ENCODE data around the gene FGF8.
"Not testable (repeated sequence)": the region's sequence is repeated elsewhere in the genome, so short reads cannot be mapped to it uniquely, and the experiment has no call there.

FGF8 gene, protein sequence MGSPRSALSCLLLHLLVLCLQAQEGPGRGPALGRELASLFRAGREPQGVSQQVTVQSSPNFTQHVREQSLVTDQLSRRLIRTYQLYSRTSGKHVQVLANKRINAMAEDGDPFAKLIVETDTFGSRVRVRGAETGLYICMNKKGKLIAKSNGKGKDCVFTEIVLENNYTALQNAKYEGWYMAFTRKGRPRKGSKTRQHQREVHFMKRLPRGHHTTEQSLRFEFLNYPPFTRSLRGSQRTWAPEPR

DNA sequence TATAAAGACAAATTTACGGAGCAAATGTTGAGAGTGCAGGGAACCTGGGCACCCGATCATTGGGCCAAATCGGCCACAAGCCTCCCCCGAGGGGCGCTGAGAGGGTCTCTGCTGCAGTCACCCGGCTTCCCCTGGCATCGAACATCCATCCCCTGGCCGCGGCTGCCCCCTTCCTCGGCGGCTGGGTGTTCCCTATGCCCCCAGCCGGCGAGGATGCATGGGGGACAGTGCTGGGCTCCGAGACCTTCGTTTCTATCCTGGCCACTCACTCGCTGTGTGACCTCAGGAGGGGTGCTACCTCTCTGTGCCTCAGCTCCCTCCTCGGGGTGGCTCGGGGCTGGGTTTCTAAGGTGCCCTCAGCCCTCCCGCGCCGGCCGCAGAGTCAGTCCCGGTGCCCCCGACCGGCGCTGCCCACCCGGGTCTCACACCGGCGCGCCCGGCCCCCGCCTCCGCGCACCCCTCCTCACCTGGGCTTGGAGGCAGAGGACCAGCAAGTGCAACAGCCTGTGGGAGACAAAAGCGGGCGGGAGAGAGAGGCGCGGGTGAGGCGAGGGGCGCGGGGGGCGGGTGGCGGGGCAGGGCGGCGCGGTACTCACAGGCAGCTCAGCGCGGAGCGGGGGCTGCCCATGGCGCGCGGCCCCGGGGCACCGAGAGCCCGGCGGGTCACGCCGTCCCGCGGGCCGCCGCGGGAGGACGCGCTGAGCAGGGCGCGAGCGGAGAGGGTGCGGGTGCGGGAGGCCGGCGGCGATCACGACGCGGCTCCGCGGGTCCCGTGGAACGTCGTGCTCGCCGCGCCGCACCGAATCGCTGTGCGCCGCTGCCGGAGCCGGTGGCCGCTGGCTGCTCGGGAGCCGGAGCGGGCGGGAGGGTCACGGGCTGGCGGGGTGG is at the start of gene FGF8:
FGF8 (minus strand) TSS at position 842 of the 888 bp plus-strand sequence; CDS start at position 628, 214 bp downstream.
- peak; percentile 31 for DNase-seq (ENCODE audit: low read depth, low spot score)

DNA sequence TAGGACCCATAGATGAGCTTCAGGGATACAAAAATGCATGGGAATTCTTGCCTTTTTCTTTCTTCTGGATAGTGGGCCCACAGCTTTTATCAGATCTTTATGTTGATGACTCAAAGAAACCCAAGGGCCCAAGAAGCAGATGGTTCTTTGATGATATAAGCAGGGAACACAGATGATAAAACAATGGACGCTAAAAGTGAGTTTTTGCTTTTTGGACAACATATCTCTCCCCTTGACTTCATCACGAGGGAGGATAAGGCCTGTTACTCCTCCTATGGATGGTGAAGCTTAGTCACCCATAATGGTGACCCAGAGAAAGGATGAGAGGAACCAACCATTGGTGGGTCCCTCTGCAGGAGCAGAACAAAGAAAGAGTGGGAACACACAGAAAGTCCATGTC is 48.8 kb upstream of the FGF8 start:
- DNase-seq (ENCODE audit: low read depth, low spot score), result no peak

DNA sequence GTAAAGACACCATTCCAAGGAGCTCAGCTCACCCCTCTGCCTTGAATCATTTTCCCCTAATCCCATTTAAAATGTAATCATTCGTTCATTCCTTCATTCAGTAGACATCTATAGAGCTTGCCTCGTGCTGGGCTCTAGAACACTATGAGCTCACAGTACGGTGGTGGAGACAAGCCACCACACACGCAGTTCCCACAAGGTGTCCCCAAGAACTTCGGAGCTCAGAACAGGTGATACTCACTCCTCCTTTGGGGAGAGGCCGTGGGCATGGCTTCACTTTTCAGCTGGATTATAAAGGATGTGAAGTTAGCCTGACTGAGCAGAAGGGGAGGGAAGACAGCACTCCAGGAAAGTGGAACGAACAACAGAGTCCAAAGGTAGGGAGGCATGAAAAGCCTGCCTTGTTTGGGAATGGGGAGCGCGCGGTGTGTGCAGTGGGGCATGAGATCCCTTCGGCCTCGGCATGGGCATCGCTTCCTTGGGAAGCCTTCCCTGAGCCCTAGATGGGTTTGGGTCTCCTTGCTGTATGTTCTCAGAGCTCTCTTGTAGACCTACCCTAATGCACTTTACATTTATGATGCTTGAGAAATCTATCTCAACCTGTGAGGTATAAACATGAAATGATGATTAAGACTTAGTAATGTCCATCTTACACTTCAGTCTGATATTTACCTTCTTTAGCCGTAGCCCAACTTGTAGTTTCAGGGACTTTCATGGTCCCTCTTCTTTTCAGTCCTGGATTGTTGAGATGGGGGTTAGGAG is 43.1 kb upstream of the FGF8 start:
- no peak for DNase-seq (ENCODE audit: low read depth, low spot score)

DNA sequence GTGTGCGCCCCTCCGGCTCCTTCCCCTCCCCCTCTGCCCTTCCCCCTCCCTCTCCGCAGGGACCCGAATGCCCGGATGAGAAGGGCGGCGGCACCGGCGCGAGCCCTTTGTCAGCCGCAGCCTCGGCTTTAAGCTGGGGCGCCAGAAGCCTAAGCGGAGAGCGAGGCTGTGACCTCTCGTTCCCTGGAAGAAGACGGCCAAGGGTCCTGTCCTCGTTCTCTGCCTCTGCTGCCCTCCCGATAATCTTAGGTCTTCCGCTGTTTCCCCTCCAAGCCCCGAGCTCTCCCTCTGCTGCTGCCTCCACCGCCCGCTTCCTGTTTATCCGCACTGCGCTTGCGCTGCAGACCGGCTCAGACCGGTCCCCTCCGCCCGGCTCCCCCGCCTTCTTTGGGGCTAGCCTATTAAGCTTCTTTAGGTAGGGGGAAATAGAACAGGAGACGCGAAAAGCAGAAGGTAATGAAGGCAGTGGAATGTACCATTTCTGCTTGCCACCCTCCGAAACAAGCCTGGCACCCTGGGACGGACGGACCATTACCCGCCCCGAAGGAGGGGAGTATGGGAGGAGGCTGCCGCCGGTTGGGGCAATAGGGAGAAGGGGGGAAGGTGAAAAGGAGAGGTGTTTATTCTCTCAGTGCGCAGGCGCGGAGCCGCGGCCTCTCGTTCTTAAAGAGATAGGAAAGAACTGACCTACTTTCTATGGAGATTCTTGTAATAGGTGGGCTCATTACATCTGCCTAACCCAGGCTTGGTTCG is 42.4 kb upstream of the FGF8 start, which contains the start of gene OGA:
OGA (minus strand) TSS at position 326 of the 753 bp plus-strand sequence. CDS start 422 bp downstream, outside the sequence.
- peak; percentile 100 for DNase-seq (ENCODE audit: low read depth, low spot score)

DNA sequence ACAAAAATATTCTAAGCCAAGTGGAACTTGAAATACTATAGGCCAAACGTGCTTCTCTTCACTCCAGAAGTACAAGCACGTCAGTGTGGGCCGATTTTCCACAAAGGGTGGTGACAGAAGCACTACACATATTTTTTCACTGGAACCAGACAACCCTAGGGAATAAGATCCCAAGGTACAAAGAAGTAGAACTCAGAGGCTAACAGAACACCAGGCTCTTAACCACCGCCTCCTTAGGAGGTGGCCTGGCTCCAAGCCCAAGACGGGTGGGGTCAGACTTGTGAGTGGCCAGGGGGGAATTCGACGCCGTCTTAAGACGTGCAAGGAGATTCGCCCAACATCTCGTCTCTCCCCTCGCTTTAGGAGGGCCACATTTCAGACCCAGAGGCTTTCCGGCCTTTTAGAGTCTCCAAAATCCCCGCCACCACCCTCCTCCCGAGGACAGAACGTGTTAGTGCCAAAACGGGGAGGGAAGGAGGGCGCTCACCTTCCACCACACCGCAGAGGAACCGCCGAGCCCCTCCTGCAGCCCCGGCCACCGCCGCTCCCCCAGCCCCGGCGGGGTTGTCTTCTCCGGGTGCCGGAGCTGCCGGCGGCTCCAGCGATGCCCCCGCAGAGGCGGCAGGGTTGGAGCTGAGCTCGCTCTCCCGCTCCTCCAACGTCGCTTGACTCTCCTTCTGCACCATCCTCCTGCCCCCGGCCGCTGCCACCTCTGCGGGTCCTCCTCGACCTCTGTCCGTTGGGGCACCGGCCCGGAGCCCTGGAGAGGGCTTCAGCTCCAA is 41.6 kb upstream of the FGF8 start:
- DNase-seq (ENCODE audit: low read depth, low spot score), result peak; percentile 96

DNA sequence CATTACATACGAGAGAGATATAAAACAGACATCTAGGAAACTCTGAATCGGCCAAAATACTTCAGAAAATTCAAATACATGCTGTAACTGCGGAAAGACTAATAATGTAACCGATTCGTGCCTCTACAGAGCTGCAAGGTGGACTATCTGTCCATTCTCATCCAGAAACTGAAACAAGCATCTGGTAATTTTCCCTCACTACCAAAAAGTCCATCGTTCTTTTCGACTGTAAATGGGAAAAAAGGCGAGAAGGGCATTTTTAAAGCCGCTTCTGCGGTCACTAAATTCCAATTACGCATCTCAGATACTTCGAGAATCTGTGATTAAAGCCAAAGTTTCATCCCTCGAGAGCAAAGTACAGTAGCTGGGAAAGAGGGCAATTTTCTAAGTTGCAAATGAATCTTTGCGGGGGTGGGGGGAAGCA is 41.0 kb upstream of the FGF8 start:
- DNase-seq (ENCODE audit: low read depth, low spot score), result no peak

DNA sequence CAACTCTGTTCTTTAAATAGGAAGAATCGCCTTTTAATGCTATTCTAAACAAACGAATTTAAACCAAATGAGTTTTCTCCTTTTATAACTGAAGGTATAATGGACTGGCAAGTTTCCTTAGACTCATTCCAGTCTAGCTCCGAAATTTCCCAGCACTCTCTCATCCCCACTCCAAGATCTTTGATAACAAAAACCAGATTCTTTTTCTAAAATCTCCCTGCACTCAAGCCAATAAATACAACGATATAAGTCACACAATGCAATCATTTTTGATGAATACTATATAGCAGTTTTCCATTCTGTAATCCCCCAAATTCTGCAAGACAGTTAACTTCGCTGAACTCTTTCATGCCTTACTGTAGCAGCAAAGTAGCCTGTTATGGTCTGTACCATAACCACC is 40.5 kb upstream of the FGF8 start:
- peak; percentile 16 for DNase-seq (ENCODE audit: low read depth, low spot score)

DNA sequence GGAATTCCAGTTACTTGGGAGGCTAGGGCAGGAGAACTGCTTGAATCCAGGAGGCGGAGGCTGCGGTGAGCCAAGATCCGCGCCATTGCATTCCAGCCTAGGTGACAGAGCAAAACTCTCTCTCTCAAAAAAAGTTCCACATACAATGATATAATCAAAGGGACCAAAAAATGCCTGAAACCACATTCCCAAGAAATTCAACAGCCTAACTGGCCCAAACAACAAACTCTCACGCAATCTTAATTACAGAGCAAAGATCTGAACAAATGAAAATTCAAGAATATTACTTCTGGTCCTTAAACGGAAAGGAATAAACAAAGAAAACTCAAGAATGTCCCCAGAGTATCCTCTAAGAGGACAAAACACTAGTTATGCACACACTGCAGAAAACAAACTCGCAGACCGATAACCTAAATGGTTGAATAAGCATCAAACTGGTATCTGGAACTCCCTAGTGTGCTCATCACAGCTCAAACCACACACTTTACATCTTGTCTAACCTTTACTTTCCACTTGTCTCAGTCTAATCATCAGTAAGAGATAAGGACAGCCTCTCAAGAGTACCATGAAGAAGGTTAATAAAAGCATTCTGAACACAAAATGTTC is 38.7 kb upstream of the FGF8 start:
- peak; percentile 68 for DNase-seq (ENCODE audit: low read depth, low spot score)

DNA sequence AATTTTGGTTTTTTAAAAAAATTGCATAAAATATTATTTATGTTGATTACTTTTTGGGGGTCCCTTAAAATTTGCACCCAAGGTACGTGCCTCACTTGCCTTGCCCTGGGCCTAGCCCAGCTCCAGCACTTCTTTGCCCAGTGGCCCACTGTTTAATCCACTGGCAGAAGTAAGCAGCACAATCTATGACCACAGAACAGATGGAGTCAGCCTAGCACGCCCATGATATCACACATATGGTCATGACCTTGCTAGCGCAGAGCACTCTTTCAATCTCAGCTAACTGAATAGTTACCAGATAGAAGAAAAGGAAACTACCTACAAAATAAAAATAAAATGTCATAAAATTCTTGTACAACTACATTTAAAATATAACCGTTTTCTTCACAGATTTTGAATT is 36.7 kb upstream of the FGF8 start:
- DNase-seq (ENCODE audit: low read depth, low spot score), result no peak

DNA sequence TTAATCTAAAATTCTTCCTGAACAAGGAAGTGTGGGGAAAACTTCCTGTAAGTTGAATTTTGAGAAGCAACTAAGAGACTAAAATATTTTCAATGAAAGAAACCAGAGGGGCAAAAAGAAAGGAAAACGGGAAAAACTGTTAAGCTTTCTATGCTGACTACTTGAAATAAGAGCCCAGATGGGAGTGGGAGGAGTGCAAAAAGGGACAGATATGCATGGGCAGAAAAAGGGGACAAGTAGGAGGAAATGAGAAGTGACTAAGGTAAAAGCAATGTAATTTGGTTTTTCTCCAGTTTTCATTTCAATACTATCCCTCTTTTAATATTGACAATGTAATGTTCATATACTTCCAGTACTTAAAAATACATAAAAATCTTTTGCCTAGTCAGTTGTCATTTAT is 31.2 kb upstream of the FGF8 start:
- DNase-seq (ENCODE audit: low read depth, low spot score), result no peak

DNA sequence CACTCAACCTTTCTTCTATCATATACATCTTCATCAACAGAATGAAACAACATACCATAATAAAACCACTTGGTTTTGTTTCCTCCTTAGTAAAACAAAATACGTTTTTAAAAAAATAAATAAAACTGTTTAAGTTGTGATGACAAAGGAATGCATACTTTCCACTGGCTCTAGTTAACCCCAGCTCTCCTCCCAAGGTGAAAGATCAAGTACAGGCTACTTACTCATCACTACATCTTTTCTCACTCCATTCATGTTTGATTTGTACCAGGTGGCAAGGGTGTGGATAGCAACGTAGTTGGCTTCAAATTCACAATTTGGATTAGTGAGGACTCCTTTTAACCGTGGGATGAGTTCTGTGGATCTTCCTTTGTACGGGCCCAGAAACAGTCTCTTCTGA is 27.6 kb upstream of the FGF8 start:
- no peak for DNase-seq (ENCODE audit: low read depth, low spot score)

DNA sequence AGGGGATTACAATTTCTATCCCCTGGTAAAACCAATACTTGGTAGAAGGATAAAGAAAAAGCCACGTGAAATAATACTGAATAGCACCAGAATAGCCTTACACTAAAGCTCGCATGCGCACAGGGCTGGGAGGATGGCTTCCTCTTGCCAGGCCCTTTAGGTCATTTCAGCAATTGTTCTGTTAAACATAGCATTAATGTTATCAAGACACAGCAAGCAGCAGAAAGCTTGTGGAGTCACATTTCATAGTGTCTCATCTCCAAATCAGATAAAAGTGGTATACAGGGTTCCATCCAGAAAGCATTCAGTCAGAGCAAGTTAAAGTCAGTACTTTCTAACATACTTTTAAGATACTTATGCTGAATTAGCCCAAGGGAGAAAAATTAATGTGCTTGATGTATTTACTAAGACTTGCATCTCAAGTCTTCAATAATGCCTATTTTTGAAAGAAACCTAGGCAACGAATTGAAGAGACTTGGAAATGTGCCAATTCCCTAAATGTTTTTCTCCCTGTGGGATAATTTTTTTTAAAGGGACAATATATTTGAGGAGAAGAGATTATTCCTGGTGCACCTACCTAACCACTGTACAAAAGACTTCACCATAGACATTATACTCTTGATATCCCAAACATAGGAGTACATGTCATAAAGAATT is 21.6 kb upstream of the FGF8 start:
- no peak for DNase-seq (ENCODE audit: low read depth, low spot score)

DNA sequence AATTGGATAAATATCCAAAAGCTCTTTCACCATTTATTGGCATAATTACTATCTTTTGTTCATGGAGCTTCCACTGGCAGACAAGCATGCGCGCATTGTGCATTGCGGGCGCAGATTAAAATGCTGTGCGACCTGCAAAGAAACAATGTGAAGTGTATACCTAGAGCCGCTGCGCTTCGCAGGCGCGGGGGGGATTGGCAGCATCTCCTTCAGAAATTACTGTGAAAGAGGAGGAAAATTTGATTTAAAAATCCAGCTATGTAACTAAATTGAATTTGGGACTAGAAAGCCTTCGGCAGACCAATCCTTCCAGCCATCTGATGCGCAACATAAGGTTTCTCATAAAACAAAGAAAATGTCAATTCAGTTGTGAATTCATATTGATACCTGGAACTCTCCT is 17.6 kb upstream of the FGF8 start:
- DNase-seq (ENCODE audit: low read depth, low spot score), result no peak

DNA sequence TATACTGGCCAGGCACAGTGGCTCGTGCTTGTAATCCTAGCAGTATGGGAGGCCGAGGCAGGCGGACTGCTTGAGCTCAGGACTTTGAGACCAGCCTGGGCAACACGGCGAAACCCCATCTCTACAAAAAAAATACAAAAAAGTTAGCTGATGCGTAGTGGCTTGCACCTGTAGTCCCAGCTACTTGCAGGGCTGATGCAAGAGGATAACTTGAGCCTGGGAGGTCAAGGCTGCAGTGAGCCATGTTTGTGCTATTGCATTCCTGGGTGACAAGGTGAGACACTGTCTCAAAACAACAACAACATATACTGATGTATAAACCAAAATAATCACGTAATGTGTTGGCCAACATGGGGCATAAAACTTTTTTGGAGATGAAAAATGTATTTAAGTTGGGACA is 13.8 kb upstream of the FGF8 start:
- DNase-seq (ENCODE audit: low read depth, low spot score), result no peak

DNA sequence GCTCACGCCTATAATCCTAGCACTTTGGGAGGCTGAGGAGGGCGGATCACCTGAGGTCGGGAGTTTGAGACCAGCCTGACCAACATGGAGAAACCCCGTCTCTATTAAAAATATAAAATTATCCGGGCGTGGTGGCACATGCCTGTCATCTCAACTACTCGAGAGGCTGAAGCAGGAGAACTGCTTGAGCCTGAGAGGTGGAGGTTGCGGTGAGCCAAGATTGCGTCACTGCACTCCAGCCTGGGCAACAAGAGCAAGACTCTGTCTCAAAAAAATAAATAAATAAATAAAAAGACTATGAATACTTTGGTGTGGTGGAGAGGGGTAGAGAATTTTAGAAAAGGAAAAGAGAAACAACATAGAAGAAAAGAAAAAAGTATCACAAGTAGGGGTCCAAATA is 13.3 kb upstream of the FGF8 start:
- not testable (repeated sequence) for DNase-seq (ENCODE audit: low read depth, low spot score)

DNA sequence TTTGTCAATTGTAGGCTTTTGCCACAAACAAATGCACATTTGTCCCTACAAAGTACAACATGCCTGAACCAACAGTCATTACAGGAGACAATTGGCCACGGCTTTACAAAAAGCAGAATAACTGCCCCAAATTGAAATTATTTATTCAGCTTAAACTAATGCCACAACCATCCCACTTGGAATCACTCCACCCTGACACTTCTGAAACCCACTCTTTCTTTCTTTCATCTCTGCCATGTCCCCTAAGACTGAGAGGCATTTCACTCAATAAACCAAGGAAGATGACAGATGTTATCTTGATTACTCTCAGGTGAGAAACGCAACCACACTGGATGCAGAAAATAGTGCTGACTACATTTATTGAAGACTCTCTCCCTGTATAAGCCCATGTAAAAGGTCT is 9.9 kb upstream of the FGF8 start:
- no peak for DNase-seq (ENCODE audit: low read depth, low spot score)

DNA sequence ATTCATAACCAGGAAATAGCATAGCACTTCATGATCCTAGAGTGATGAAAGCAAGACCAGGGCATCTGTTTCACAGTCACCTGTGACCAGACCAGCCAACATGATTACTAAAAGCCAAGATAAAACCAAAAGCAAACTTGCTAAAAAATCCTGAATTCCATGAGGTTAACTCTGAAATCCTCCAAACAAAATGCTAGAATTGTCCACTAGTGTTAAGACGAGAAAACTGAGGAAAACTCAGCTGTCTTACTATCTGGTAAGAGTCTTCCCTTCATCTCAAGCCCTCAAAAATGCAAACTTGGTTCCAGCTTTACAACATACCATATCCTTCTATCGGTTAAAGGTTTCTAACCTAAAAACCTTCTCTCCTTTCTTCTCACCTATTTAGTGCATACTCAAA is 8.6 kb upstream of the FGF8 start:
- DNase-seq (ENCODE audit: low read depth, low spot score), result no peak

DNA sequence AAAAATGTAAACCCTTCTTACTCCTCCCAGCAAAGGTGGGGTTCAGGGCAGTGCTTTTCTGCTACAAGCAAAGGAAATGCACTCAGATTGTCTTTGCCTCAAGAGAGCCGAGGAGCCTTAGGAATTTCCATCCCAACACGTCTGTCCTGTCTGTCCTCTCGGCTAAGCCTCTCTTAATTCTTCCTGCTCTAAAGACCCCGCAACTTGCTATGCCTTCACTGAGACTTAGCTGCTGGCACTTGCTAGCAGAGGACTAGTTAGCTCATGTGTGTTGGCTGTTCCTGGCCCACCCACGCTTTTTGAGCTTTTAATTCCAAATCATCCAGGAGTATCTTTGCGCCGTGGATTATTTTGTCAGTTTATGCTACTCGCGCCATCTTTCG is 7.8 kb upstream of the FGF8 start:
- no peak for DNase-seq (ENCODE audit: low read depth, low spot score)

DNA sequence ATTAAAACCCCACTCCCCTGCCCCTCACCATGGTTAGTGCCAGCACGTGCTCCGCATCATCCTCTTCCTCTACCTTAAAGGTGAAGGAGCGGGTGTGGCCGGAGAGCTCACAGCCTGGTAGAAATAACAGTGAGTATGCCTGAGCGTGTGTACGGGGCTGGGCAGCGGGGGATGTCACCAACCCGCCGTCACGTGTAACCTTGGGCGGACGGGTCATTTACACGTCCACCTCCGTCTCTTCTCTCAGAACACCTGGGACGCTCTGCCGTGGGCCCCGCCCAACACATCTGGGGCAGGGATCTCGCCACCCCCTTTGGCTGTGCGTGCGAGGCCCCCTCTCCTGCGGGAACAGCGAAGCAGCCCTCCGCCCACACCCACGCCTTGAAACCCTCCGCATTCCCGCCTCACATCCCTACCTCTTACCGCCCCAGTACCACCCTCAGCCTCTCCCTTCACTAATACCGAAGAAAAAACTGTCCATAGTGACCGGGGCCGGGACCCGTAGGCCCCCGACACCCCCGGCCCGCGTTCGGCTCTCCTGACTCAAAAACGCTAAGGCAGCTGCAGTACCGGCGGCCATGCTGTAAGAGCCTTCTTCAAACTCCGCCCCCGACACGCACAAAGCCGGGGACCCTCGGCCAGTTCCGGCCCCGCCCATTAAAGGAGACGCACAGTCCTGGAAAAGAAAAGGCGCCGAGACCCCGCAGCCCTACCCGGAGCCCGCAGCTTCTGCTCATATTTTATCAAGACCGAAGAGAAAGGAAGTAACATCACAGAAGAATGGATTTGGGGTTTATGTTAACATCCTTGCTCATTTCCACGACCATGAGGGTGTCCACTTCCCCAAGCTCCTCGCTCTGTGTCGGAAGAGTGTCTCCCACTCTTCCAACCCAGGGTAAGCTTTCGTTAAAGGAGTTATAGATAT is 7.2 kb upstream of the FGF8 start, which contains the start of gene NPM3:
NPM3 (minus strand) TSS at position 636 of the 925 bp plus-strand sequence; CDS start at position 580, 56 bp downstream.
- peak; percentile 89 for DNase-seq (ENCODE audit: low read depth, low spot score)

All from astrocyte of the hippocampus (primary cell).